22Rv1 (cell line): ENCODE results near the gene SYNJ2BP.
"Not testable (repeated sequence)": the region's sequence is repeated elsewhere in the genome, so short reads cannot be mapped to it uniquely, and the experiment has no call there.

Source experiments
- H3K27ac ChIP-seq: fragments of 450-650 bp; 2 replicates; pipeline ENCODE4 v1.5.1; 2017
- CTCF ChIP-seq: fragments of 450-650 bp; IDR thresholded peaks from 2 replicates; pipeline ENCODE4 v1.5.1; 2017; ENCODE audit warnings: mild to moderate bottlenecking
- ZFX ChIP-seq: fragments of 450-650 bp; IDR thresholded peaks from 2 replicates; pipeline ENCODE4 v1.6.1; 2017; ENCODE audit warnings: antibody characterized with exemption, borderline replicate concordance

The SYNJ2BP gene

GRCh38 chr14:70425354-70425753 lies 8.5 kb upstream of the SYNJ2BP start:
- no peak overlapping the region for H3K27ac ChIP-seq
- no peak for TF ChIP-seq CTCF
- no peak for TF ChIP-seq ZFX

- TF ChIP-seq CTCF (no peak), ZFX (no peak)
- no peak overlapping the region for H3K27ac ChIP-seq
Observed at GRCh38 chr14:70422538-70422937, 5.6 kb upstream of the SYNJ2BP start.

- H3K27ac ChIP-seq, result not testable (repeated sequence)
Observed at GRCh38 chr14:70419270-70419931, 2.5 kb upstream of the SYNJ2BP start.

- no peak for TF ChIP-seq ZFX
- TF ChIP-seq CTCF, result no peak
- peak overlapping the region; percentile 68 for H3K27ac ChIP-seq
Observed at GRCh38 chr14:70416338-70416724, 559 bp downstream of the SYNJ2BP start.

- H3K27ac ChIP-seq, result no peak overlapping the region
- TF ChIP-seq ZFX (no peak), CTCF (no peak)
Observed at GRCh38 chr14:70415788-70416187, 1.1 kb downstream of the SYNJ2BP start.

GRCh38 chr14:70407621-70408020 lies 9.3 kb downstream of the SYNJ2BP start:
- H3K27ac ChIP-seq, result no peak overlapping the region
- no peak for TF ChIP-seq ZFX

- not testable (repeated sequence) for H3K27ac ChIP-seq
Observed at GRCh38 chr14:70406216-70406615, 10.7 kb downstream of the SYNJ2BP start.

- H3K27ac ChIP-seq, result not testable (repeated sequence)
- peak; percentile 40 for TF ChIP-seq CTCF
Observed at GRCh38 chr14:70403335-70403734, 13.6 kb downstream of the SYNJ2BP start.

- no peak for TF ChIP-seq CTCF
- TF ChIP-seq ZFX, result no peak
Observed at GRCh38 chr14:70401643-70402042, 15.2 kb downstream of the SYNJ2BP start.

More at GRCh38 chr14:70401643-70402042, 15.2 kb downstream of the SYNJ2BP start:
- H3K27ac ChIP-seq, result no peak overlapping the region
